ENCODE results near the gene NPW.

DNA sequence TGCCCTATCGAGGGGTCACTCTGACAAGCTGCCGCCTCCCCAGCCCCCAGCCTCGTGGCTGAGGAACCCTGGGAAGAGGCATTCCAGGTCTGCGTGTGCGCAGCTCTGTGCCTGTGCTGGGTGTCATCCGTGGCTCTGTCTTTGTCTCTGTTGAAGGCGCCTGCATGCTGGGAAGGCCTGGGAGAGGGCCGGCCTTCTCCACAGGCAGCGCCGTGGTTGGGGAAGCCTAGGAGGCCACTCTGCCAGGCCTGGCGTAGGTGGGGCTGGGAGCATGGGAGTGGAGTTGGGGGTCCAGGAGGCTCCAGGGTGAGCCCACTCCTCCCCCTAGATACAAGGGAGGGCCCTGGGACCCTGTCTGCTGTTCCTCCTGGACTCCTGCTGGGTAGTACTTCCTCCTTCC lies 10.5 kb downstream of the NPW start:
- TF ChIP-seq, protein P1, sequence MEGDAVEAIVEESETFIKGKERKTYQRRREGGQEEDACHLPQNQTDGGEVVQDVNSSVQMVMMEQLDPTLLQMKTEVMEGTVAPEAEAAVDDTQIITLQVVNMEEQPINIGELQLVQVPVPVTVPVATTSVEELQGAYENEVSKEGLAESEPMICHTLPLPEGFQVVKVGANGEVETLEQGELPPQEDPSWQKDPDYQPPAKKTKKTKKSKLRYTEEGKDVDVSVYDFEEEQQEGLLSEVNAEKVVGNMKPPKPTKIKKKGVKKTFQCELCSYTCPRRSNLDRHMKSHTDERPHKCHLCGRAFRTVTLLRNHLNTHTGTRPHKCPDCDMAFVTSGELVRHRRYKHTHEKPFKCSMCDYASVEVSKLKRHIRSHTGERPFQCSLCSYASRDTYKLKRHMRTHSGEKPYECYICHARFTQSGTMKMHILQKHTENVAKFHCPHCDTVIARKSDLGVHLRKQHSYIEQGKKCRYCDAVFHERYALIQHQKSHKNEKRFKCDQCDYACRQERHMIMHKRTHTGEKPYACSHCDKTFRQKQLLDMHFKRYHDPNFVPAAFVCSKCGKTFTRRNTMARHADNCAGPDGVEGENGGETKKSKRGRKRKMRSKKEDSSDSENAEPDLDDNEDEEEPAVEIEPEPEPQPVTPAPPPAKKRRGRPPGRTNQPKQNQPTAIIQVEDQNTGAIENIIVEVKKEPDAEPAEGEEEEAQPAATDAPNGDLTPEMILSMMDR (IDR thresholded peaks at IDR 0.05 in 2 of 3, conservative IDR thresholded peaks at IDR 0.05 in 1 of 3; ENCODE audit: insufficient read depth in 2 of 3, low read depth in 1 of 3, low read length in 3 of 3) = no peak
- TF ChIP-seq, protein P2, sequence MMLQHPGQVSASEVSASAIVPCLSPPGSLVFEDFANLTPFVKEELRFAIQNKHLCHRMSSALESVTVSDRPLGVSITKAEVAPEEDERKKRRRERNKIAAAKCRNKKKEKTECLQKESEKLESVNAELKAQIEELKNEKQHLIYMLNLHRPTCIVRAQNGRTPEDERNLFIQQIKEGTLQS (IDR thresholded peaks at IDR 0.05) = no peak
- TF ChIP-seq, protein P2 (CRISPR knock-in tag; conservative IDR thresholded peaks at IDR 0.05) = no peak
- TF ChIP-seq, protein P3, sequence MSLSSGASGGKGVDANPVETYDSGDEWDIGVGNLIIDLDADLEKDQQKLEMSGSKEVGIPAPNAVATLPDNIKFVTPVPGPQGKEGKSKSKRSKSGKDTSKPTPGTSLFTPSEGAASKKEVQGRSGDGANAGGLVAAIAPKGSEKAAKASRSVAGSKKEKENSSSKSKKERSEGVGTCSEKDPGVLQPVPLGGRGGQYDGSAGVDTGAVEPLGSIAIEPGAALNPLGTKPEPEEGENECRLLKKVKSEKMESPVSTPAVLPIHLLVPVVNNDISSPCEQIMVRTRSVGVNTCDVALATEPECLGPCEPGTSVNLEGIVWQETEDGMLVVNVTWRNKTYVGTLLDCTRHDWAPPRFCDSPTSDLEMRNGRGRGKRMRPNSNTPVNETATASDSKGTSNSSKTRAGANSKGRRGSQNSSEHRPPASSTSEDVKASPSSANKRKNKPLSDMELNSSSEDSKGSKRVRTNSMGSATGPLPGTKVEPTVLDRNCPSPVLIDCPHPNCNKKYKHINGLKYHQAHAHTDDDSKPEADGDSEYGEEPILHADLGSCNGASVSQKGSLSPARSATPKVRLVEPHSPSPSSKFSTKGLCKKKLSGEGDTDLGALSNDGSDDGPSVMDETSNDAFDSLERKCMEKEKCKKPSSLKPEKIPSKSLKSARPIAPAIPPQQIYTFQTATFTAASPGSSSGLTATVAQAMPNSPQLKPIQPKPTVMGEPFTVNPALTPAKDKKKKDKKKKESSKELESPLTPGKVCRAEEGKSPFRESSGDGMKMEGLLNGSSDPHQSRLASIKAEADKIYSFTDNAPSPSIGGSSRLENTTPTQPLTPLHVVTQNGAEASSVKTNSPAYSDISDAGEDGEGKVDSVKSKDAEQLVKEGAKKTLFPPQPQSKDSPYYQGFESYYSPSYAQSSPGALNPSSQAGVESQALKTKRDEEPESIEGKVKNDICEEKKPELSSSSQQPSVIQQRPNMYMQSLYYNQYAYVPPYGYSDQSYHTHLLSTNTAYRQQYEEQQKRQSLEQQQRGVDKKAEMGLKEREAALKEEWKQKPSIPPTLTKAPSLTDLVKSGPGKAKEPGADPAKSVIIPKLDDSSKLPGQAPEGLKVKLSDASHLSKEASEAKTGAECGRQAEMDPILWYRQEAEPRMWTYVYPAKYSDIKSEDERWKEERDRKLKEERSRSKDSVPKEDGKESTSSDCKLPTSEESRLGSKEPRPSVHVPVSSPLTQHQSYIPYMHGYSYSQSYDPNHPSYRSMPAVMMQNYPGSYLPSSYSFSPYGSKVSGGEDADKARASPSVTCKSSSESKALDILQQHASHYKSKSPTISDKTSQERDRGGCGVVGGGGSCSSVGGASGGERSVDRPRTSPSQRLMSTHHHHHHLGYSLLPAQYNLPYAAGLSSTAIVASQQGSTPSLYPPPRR (CRISPR knock-in tag; IDR thresholded peaks at IDR 0.05; ENCODE audit: borderline replicate concordance) = no peak
- TF ChIP-seq MXI1 (IDR thresholded peaks at IDR 0.05; ENCODE audit: low read depth, low read length) (no peak), ZNF184 (CRISPR knock-in tag; IDR thresholded peaks at IDR 0.05) (no peak), SP1 (CRISPR knock-in tag; IDR thresholded peaks at IDR 0.05) (no peak)

Data from K562 (cell line).